ENCODE results near the gene RNF152.

- TF ChIP-seq GATA2 (IDR thresholded peaks at IDR 0.05; ENCODE audit: low read depth, low read length): no peak
- TF ChIP-seq GATA3 (IDR thresholded peaks at IDR 0.05; ENCODE audit: low read depth, low read length): no peak
Measured at GRCh38 chr18:61853855-61854254, 39.0 kb downstream of the RNF152 start.

Measured in SH-SY5Y (cell line).